A673 (cell line): ENCODE measurements around the gene AIFM2. TPM values are rescaled to one million over a fixed set of nuclear protein-coding genes. Genes with fewer than 3 reads are reported as not detected.

ENCODE experiments used
- BruUV-seq: library from RNA; stranded (reverse); fragments of 400-500 nt; replicated peaks from 2 replicates; lab custom pipeline; 2021; lab: Mats Ljungman, UMichigan
- CTCF ChIA-PET: fragments of 300-600 bp; sonication (Branson Sonifier 250); formaldehyde crosslinking; loops from one replicate; lab custom pipeline; 2022; ENCODE audit warnings: antibody characterized with exemption; lab: Charles Lee
- POLR2A ChIA-PET: fragments of 300-600 bp; sonication (Branson Sonifier 250); formaldehyde crosslinking; loops from one replicate; lab custom pipeline; 2022; ENCODE audit warnings: antibody characterized with exemption; ENCODE audit not compliant: low non-redundant PET; lab: Charles Lee
- DNase-seq: peaks from one replicate; pipeline ENCODE4 v3.0.0-alpha.2; 2015; ENCODE audit warnings: low spot score
- H3K27ac ChIP-seq: fragments of 200-600 bp; sonication (generic); 2 replicates; pipeline ENCODE4 v1.5.1; 2016; ENCODE audit warnings: mixed run types, low read depth, mild to moderate bottlenecking, mixed read lengths, antibody characterized with exemption, low read length; ENCODE audit not compliant: poor library complexity, severe bottlenecking
- H3K27me3 ChIP-seq: fragments of 200-600 bp; sonication (generic); replicated peaks from 2 replicates; pipeline ENCODE4 v1.6.1; 2017; ENCODE audit warnings: mixed run types, low read depth, mild to moderate bottlenecking, mixed read lengths, antibody characterized with exemption, low read length; ENCODE audit not compliant: insufficient read depth, poor library complexity
- H3K36me3 ChIP-seq: fragments of 200-600 bp; sonication (generic); 2 replicates; pipeline ENCODE4 v1.6.1; 2016; ENCODE audit warnings: mixed run types, mild to moderate bottlenecking, mixed read lengths, antibody characterized with exemption, low read length; ENCODE audit not compliant: insufficient read depth, poor library complexity, severe bottlenecking
- H3K4me1 ChIP-seq: fragments of 200-600 bp; sonication (generic); 2 replicates; pipeline ENCODE4 v1.6.1; 2017; ENCODE audit warnings: mixed run types, mild to moderate bottlenecking, mixed read lengths, antibody characterized with exemption, low read length; ENCODE audit not compliant: insufficient read depth, poor library complexity, severe bottlenecking
- H3K4me3 ChIP-seq: fragments of 200-600 bp; sonication (generic); 2 replicates; pipeline ENCODE4 v1.5.1; 2016; ENCODE audit warnings: low read depth, mixed run types, mild to moderate bottlenecking, mixed read lengths, low read length; ENCODE audit not compliant: poor library complexity, severe bottlenecking
- H3K9me3 ChIP-seq: fragments of 200-600 bp; sonication (generic); 2 replicates; pipeline ENCODE4 v1.6.1; 2016; ENCODE audit warnings: mixed run types, low read depth, mild to moderate bottlenecking, mixed read lengths, antibody characterized with exemption, low read length; ENCODE audit not compliant: poor library complexity, severe bottlenecking
- CTCF ChIP-seq: fragments of 300-800, 200-600 bp; sonication (generic); conservative IDR thresholded peaks from 2 replicates; pipeline ENCODE4 v1.5.1; 2017; ENCODE audit warnings: low read depth, mild to moderate bottlenecking, antibody characterized with exemption, low read length, moderate library complexity, mixed read lengths
- EZH2 ChIP-seq: fragments of 200-600 bp; sonication (generic); IDR thresholded peaks from 2 replicates; pipeline ENCODE4 v1.6.1; 2017; ENCODE audit warnings: borderline replicate concordance, low read depth, mild to moderate bottlenecking, mixed read lengths, antibody characterized with exemption, low read length; ENCODE audit not compliant: poor library complexity, severe bottlenecking
- intact Hi-C: fragments of 100-400 bp; cut with micrococcal nuclease; formaldehyde crosslinking; loops from one replicate; pipeline ENCODE4 v1.10.0; 2022; ENCODE audit not compliant: unreplicated experiment
- total RNA-seq: library from RNA; stranded (reverse); gene quantifications from 2 replicates; pipeline ENCODE4 v1.2.3, GENCODE V29; 2021

Gene AIFM2
- total RNA-seq, 1 experiment from 2014 or later, result 4.3 TPM

- Histone ChIP-seq H3K27me3 (no peaks in the 10 kb centered on the region), H3K4me3 (no peak overlapping the region), H3K4me1 (no peaks in the 10 kb centered on the region), H3K9me3 (no peaks in the 10 kb centered on the region), H3K36me3 (peaks cover 97% of the 10 kb centered on the region), H3K27ac (no peak overlapping the region)
- no peak for DNase-seq
- POLR2A ChIA-PET, result interaction anchor here (1.1 kb wide), 1 partner anchor 50 kb away, joined by 3 read pairs; the partner anchor contains the start of gene TYSND1
- intact Hi-C loops, result no loop called here
- TF ChIP-seq EZH2 (no peak), CTCF (no peak)
- no TSS peak for BruUV-seq
- CTCF ChIA-PET, result no interaction called here
Measured at GRCh38 chr10:70096705-70097420, 35.8 kb downstream of the AIFM2 start.

- no peak for DNase-seq
- Histone ChIP-seq H3K27me3 (no peaks in the 10 kb centered on the region), H3K4me1 (no peaks in the 10 kb centered on the region), H3K4me3 (no peak overlapping the region), H3K36me3 (peaks cover 97% of the 10 kb centered on the region), H3K27ac (no peak overlapping the region), H3K9me3 (no peaks in the 10 kb centered on the region)
- no TSS peak for BruUV-seq
- ChIA-PET CTCF (interaction anchor here (0.7 kb wide), 1 partner anchor 20 kb away, joined by 3 read pairs; no protein-coding TSS in a partner anchor), POLR2A (interaction anchor here (1.1 kb wide), 1 partner anchor 50 kb away, joined by 3 read pairs; the partner anchor contains the start of gene TYSND1)
- intact Hi-C loops, result no loop called here
- TF ChIP-seq CTCF, result no peak
- TF ChIP-seq EZH2, result no peak
Measured at GRCh38 chr10:70096016-70096704, 36.5 kb downstream of the AIFM2 start.

GRCh38 chr10:70094250-70094649, 38.4 kb downstream of the AIFM2 start:
- ChIA-PET CTCF (no interaction called here), POLR2A (no interaction called here)
- intact Hi-C loops, result no loop called here
- BruUV-seq, result no TSS peak
- no peak overlapping the region for H3K4me3 ChIP-seq
- TF ChIP-seq EZH2 (no peak), CTCF (no peak)
- H3K27ac ChIP-seq, result no peak overlapping the region
- peaks cover 97% of the 10 kb centered on the region for H3K36me3 ChIP-seq
- DNase-seq, result no peak
- no peaks in the 10 kb centered on the region for H3K9me3 ChIP-seq
- no peaks in the 10 kb centered on the region for H3K4me1 ChIP-seq
- no peaks in the 10 kb centered on the region for H3K27me3 ChIP-seq
